GM18909 (cell line): ENCODE measurements around the gene UGT1A5.

Experiments used
- ATAC-seq: cut with Tn5 transposase; IDR thresholded peaks from one replicate; pipeline ENCODE4 v1.9.1; 2021; ENCODE audit warnings: mild to moderate bottlenecking; ENCODE audit not compliant: unreplicated experiment, poor library complexity

The UGT1A5 gene

GRCh38 chr2:233712611-233713261 lies at the start of gene UGT1A5:
TSS of gene UGT1A5 (plus strand) at chr2:233712907. CDS start at chr2:233712992, 85 bp downstream.
- ATAC-seq, result no peak

GRCh38 chr2:233663911-233664310 lies 48.8 kb upstream of the UGT1A5 start:
- no peak for ATAC-seq

DNA sequence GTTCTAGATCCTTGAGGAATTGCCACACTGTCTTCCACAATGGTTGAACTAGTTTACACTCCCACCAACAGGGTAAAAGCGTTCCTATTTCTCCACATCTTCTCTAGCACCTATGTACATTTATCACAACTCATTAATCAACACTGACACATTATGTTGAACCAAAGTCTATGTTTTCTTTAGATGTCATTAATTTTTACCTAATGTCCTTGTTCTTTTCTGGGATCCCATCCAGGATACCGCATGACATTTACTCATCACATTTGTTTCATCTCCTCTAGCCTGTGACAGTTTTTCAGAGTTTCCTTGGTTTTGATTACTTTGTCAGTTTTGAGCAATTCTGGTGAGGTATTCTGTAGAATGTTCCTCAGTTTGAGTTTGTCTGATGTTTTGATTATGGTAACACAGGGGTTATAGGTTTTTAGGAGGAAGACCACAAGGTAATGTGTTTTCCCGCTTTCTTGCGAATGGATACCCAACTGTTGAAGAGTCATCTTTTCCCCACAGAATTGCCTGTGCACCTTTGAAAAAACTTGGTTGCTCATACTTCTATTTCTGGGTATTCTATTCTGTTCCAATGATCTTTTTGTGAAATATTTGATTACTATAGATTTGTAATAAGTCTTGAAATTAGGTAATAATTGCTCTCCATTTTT lies 44.0 kb upstream of the UGT1A5 start:
- no peak for ATAC-seq

DNA sequence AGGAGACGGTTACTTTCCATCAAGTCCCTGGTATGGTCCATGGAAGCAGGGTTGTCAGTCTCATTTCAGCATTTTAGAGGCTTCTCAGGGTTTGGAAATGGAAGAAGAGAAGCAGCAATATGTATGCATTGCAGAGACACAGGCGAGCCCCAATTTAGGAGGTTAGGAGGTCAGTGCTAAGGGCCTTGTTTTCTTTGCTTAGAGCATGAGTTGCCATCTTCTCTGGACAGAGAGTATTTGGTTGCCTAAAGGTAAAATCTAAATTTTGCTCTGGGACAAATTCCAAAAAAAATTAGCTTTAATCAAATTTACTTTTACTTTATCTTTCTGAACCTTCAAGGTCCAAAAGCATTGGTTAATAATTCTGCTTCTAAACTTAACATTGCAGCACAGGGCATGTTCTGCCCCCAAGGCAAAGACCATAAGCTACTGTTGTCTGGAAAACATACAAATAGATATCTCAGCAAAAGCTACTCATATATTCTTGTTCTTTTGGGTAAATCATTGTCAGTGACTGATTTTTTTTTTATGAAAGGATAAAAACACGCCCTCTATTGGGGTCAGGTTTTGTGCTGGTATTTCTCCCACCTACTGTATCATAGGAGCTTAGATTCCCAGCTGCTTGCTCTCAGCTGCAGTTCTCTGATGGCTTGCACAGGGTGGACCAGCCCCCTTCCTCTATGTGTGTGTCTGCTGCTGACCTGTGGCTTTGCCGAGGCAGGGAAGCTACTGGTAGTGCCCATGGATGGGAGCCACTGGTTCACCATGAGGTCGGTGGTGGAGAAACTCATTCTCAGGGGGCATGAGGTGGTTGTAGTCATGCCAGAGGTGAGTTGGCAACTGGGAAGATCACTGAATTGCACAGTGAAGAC lies 41.2 kb upstream of the UGT1A5 start, which contains the start of gene UGT1A9:
Gene UGT1A9, plus strand, starts transcription at position 609 of the 872 bp plus-strand sequence. Its CDS starts 37 bp downstream, at position 646.
- no peak for ATAC-seq

DNA sequence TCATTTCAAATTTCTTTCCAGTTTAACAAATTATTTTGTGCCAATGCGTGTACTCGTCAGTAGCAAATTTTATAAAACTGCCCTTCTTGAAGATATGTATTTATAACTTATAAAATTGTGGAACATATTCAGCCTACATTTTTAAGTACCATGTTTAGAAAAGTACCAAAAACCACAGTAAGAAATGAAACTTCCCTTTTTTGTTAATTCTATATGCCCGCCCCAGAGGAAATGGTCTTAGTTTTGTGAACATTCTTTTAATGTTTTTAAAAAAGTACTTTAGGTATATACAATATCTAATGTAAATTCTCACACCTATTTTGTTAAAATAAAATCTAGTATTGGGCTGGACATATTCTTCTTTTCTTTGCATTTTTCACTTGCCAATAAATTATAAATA lies 39.8 kb upstream of the UGT1A5 start:
- ATAC-seq, result no peak

DNA sequence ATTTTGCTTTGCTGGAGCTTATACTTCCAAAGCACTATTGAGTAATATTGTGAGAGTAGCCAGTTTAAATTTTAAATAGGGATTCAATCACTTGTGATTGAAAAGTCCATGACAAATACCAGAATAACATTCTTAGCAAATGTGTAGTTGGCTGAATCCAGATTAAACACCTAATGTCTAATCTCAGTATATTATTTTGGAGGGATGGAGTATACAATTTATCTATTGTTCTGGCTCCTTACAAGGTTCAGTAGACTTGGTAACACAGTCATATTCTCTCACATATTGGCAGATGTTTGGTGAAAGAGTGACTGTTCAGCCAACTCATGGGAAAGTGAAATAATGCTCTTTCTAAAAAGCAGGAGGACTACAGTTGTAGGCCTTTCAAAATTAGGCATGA lies 38.8 kb upstream of the UGT1A5 start:
- ATAC-seq, result no peak

GRCh38 chr2:233674314-233674713 lies 38.4 kb upstream of the UGT1A5 start:
- ATAC-seq, result no peak

DNA sequence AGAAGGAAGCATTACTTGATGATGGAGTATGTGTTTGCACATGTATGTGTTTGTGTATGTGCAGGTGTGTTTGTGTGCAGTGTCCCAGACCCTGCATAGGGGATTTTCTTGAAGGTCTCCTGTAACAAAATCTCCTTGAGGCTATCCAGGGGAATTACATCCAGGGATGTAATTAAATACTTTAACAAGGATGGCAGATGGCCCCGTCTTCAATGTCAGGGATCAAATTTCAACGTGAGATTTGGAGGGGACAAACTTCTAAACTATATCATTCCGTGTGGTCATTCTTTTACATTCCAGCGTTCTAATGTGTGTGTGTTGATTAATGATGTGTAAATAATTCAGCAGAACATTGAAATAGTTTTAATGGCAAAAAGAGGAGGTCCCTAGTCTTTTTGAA lies 37.7 kb upstream of the UGT1A5 start:
- no peak for ATAC-seq

DNA sequence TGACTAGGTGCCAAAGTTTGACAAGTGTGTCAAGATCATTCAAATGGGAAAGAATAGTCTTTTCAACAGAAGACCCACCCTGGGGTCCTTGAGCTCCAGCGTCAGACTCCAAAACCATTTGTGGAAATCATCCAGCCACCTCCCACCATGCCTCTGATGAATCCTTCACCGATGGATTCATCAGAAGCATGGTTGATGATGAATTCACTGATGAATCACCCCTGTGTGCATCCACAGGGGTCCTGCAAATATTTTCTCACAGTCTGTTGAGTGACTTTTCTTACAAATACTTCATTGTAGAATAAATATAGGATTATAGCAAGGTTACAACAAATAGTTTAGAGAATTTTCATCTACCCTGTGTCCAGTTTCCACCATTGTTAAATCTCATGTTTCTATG lies 36.7 kb upstream of the UGT1A5 start:
- no peak for ATAC-seq

DNA sequence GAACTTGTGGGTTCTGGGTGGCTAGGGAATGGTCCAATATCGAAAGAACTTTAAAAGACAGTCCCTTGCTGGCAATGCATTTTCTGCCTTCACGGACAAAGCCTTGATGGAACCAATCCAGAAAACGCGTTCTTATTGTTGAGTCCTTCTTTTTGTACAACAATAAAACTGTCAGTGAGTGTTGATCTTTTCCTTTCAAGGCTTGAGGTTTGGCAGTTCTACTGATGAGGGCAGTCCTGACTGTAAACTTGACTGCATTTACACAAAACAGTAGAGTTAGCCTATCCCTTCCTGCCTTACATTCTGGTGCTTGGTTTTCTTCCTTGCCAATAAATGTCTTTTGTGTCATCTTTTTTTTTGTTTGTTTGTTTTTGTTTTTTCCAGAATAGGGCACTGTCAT lies 33.5 kb upstream of the UGT1A5 start:
- ATAC-seq, result no peak

- ATAC-seq, result no peak
These were observed 32.2 kb upstream of the UGT1A5 start for GRCh38 chr2:233680361-233681045.

DNA sequence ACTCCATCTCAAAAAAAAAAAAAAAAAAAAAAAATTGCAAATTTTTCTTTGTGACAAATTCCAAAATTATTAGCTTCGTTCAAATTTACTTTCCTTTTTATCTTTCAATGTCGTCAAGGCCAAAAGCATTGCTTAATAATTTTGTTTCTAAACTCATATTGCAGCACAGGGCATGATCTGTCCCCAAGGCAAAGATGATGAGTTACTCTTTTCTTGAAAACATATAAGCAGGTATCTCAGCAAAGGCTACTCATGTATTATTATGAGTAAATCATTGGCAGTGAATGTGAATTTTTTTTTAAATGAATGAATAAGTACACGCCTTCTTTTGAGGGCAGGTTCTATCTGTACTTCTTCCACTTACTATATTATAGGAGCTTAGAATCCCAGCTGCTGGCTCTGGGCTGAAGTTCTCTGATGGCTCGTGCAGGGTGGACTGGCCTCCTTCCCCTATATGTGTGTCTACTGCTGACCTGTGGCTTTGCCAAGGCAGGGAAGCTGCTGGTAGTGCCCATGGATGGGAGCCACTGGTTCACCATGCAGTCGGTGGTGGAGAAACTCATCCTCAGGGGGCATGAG lies 31.1 kb upstream of the UGT1A5 start, which contains the start of gene UGT1A7:
Gene UGT1A7, plus strand, starts transcription at position 381 of the 579 bp plus-strand sequence. Its CDS starts 37 bp downstream, at position 418.
- ATAC-seq, result no peak

DNA sequence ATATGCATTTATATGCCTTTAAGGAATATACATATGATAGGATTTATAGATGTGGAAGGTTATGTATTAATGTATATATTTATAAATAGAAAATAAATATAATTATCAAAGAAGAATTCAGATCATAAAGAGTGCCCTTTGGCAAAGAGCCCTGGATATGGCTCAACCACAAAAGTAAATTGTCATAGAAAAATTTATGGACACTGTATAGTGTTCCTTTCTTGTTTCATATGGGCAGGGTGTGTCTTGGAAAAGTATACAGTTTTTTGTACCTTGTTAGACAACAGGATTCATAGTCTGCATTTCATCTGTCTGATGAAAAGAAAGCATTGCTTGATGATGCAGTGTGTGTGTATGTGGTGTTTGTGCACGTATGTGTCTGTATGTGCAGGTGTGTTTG lies 28.1 kb upstream of the UGT1A5 start:
- no peak for ATAC-seq

- no peak for ATAC-seq
These were observed 25.8 kb upstream of the UGT1A5 start for GRCh38 chr2:233686928-233687327.

DNA sequence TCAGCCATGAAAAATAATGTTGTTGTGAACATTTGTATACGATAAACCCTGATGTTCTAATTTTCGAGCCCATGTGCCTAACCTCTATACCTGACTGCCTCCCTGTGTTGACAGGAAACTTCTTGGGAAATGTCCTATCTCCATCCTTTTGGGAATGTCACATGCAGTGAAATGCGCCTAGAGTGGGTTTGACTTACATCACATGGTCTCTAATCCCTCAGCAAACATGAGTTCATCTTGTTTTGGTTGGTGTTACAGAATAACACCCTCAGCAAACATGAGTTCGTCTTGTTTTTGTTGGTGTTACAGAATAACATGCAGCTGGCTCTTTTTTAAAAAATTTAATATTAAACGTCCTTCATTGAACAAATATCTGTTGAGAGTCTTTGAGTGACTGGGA lies 24.4 kb upstream of the UGT1A5 start:
- ATAC-seq, result no peak

- no peak for ATAC-seq
These were observed 23.7 kb upstream of the UGT1A5 start for GRCh38 chr2:233689031-233689430.

DNA sequence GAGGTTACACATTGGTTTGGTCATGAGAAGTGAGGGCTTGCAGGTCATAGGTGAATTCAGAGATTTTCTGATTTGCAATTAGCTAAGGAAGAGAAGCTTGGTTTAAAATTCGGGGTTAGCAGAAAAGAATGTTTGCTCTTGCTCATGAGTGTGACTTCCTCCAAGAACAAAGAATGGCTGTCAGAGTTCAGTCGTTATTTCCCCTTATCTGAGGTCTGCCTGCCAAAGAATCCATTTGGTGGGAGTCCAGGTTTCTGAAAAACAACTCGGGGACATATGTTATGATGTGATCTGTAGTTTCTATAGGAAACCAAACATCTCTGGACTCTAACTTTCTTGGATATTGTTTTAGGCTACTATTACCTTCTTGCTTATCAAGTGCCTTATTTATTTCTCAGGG lies 23.2 kb upstream of the UGT1A5 start:
- no peak for ATAC-seq

DNA sequence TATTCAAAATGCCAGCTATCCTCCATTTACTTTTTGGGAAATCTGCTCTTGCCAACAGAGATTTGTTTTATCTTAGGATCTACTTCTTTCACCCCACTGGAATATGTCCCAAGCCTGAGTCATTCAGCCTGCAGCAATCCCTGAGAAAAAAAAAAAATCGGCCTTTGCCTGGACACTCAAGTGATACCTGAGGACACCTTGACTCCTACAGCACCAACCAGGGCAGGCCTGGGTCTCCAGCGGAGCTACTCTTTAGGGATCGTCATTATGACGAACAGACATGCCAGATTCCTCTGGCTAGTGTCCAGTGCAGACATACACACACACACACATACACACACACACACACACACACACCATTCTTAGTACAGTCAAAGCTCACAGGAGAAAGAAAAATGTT lies 22.3 kb upstream of the UGT1A5 start:
- no peak for ATAC-seq

DNA sequence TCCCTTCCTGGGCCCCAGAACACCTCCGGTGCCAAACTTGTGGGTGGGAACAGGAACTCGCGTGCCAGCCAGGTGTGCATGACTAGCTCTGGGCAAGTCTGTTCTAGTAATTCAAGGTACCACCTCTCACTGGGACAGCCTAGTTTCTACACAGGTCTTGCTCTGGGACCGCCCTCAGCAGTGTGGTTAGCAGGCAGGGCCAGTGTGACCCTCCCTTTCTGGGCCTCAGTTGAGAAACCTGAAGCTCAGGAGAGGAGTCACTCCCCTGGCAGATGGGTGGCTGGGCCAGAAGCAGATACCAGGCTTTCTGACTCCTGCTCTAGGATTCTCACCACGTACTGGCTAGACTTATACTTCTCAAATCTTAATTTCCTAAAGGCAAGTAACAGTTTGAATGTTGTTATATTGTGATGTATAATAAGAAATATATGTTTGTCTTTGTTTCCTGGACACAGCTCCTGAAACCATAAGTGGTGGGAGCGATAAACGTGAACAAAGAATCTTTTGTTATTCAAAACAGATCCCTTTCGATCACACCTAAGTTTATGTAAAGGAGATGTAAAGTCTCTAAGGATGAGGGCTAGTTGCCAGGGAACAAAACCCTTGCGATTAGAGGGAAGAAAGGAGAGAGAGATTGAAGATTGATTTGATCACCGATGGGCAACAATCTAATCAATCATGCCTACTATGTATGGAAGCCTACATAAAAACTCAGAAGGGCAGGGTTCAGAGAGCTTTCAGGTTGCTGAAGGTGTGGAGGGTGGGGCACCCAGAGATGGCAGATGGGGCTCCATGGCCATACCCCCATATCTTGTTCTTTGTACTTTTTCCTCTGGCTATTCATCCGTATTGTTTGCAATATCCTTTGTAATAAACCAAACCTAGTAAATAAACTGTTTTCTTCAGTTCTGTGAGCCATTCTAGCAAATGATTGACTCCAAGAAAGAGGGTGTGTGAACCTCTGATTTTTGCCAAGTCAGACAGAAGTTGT lies 21.0 kb upstream of the UGT1A5 start:
- no peak for ATAC-seq
